ENCODE measurements around the gene IGF2R. TPM values are rescaled to one million over a fixed set of nuclear protein-coding genes. Genes with fewer than 3 reads are reported as not detected.
A peak's percentile ranks its signal among the peaks of the same experiment; 100 is the strongest.
"Not testable (repeated sequence)": the region's sequence is repeated elsewhere in the genome, so short reads cannot be mapped to it uniquely, and the experiment has no call there.

The IGF2R gene
- total RNA-seq (2014; rRNA removed; shearing (Covaris generic)) = 37.7 and 51.2 TPM in 2 replicates

GRCh38 chr6:159968295-159969203, at the start of gene IGF2R:
IGF2R (plus strand) TSS chr6:159969082; CDS start chr6:159969247, 165 bp downstream.
- peak; percentile 85 for DNase-seq (ENCODE audit: low spot score)

- no peak for DNase-seq (ENCODE audit: low spot score)
These were observed 49.1 kb upstream of the IGF2R start for GRCh38 chr6:159919800-159920199.

GRCh38 chr6:159924150-159924549, 44.7 kb upstream of the IGF2R start:
- not testable (repeated sequence) for DNase-seq (ENCODE audit: low spot score)

GRCh38 chr6:159926542-159927203, 42.2 kb upstream of the IGF2R start:
- DNase-seq (ENCODE audit: low spot score) = no peak

- peak; percentile 29 for DNase-seq (ENCODE audit: low spot score)
These were observed 39.1 kb upstream of the IGF2R start for GRCh38 chr6:159929819-159930218.

- no peak for DNase-seq (ENCODE audit: low spot score)
These were observed 37.8 kb upstream of the IGF2R start for GRCh38 chr6:159931112-159931511.

- DNase-seq (ENCODE audit: low spot score) = no peak
These were observed 37.0 kb upstream of the IGF2R start for GRCh38 chr6:159931846-159932245.

- no peak for DNase-seq (ENCODE audit: low spot score)
These were observed 35.8 kb upstream of the IGF2R start for GRCh38 chr6:159933077-159933476.

GRCh38 chr6:159934181-159934580, 34.7 kb upstream of the IGF2R start:
- no peak for DNase-seq (ENCODE audit: low spot score)

GRCh38 chr6:159935065-159935464, 33.8 kb upstream of the IGF2R start:
- no peak for DNase-seq (ENCODE audit: low spot score)

- DNase-seq (ENCODE audit: low spot score) = no peak
These were observed 33.2 kb upstream of the IGF2R start for GRCh38 chr6:159935633-159936032.

GRCh38 chr6:159939591-159940016, 29.3 kb upstream of the IGF2R start:
- DNase-seq (ENCODE audit: low spot score) = no peak

- peak; percentile 57 for DNase-seq (ENCODE audit: low spot score)
These were observed 27.4 kb upstream of the IGF2R start for GRCh38 chr6:159941286-159942113.

- DNase-seq (ENCODE audit: low spot score) = no peak
These were observed 25.7 kb upstream of the IGF2R start for GRCh38 chr6:159943101-159943632.

GRCh38 chr6:159943968-159944598, 24.8 kb upstream of the IGF2R start:
- no peak for DNase-seq (ENCODE audit: low spot score)

GRCh38 chr6:159945801-159946392, 23.0 kb upstream of the IGF2R start:
- DNase-seq (ENCODE audit: low spot score) = no peak

GRCh38 chr6:159946912-159947311, 22.0 kb upstream of the IGF2R start:
- no peak for DNase-seq (ENCODE audit: low spot score)

- DNase-seq (ENCODE audit: low spot score) = no peak
These were observed 20.7 kb upstream of the IGF2R start for GRCh38 chr6:159948199-159948598.

GRCh38 chr6:159951772-159952171, 17.1 kb upstream of the IGF2R start:
- no peak for DNase-seq (ENCODE audit: low spot score)

GRCh38 chr6:159952289-159953005, 16.4 kb upstream of the IGF2R start:
- no peak for DNase-seq (ENCODE audit: low spot score)

Measured in HT-29 (cell line).